BE2C (cell line): Measurements from ENCODE around the gene NLRC3.
"Not testable (repeated sequence)": the region's sequence is repeated elsewhere in the genome, so short reads cannot be mapped to it uniquely, and the experiment has no call there.

Source experiments
- DNase-seq: peaks from one replicate; pipeline ENCODE4 v3.0.0-alpha.2; 2020
- H3K27me3 ChIP-seq: fragments of 250-450 bp; sonication (Bioruptor Pico); 2 replicates; pipeline ENCODE4 v1.5.1; 2020; ENCODE audit warnings: mild to moderate bottlenecking
- H3K36me3 ChIP-seq: fragments of 250-450 bp; sonication (Bioruptor Pico); 2 replicates; pipeline ENCODE4 v1.5.1; 2020; ENCODE audit warnings: mild to moderate bottlenecking
- H3K4me1 ChIP-seq: fragments of 250-450 bp; sonication (Bioruptor Pico); 2 replicates; pipeline ENCODE4 v1.5.1; 2020
- H3K4me3 ChIP-seq: 2 replicates; pipeline ENCODE4 v1.5.1; 2011; ENCODE audit warnings: low read depth, low read length
- H3K9me3 ChIP-seq: fragments of 250-450 bp; sonication (Bioruptor Pico); 2 replicates; pipeline ENCODE4 v1.5.1; 2020
- TF ChIP-seq, protein P1 (sequence below): IDR thresholded peaks from 2 replicates; pipeline ENCODE4 v1.5.1; 2012; ENCODE audit warnings: mild to moderate bottlenecking, low read depth, low read length

The NLRC3 gene

DNA sequence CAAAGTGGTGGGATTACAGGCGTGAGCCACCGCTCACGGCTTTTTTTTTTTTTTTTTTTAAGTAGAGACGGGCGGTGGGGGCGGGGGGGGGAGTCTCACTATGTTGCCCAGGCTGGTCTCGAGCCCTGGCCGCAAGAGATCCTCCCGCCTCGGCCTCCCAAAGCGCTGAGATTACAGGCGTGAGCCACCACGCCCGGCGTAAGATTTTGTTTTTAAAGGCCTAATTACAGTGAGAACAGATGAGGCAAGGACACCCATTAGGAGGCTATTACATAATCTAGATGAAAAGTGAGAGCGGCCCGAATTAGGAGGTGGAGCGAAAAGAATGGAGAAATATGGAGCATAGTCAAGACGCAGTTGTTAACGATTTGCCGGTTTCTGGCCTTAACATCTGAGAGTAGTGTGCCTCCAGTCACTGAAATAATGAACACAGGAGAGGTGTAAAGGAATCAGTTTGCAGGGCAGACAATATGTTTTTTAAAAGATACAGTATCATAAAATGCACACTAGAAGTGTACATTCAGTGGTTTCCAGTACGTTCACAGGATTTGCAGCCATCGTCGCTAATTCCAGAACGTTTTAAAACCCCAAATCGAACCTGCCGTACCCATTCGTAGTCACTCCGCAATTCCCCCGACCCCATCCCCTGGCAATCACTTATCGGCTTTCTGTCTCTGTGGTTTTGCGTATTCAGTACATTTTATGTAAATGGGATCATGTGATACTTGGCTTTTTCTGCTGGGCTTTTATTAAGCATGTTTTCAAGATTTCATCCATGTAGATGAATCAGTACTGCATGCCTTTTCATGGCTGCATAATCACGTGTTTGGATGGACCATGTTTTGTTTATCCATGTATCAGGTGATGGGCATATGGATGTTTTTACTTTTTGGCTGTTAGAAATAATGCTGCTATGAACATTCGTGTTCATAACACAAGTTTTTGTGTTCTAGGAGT lies 35.6 kb upstream of the NLRC3 start:
- TF ChIP-seq, protein P1, sequence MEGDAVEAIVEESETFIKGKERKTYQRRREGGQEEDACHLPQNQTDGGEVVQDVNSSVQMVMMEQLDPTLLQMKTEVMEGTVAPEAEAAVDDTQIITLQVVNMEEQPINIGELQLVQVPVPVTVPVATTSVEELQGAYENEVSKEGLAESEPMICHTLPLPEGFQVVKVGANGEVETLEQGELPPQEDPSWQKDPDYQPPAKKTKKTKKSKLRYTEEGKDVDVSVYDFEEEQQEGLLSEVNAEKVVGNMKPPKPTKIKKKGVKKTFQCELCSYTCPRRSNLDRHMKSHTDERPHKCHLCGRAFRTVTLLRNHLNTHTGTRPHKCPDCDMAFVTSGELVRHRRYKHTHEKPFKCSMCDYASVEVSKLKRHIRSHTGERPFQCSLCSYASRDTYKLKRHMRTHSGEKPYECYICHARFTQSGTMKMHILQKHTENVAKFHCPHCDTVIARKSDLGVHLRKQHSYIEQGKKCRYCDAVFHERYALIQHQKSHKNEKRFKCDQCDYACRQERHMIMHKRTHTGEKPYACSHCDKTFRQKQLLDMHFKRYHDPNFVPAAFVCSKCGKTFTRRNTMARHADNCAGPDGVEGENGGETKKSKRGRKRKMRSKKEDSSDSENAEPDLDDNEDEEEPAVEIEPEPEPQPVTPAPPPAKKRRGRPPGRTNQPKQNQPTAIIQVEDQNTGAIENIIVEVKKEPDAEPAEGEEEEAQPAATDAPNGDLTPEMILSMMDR = no peak
- Histone ChIP-seq H3K9me3 (no peaks in the 10 kb centered on the region), H3K4me1 (no peaks in the 10 kb centered on the region), H3K4me3 (peak overlapping the region; percentile 96), H3K36me3 (no peaks in the 10 kb centered on the region), H3K27me3 (no peaks in the 10 kb centered on the region)
- DNase-seq = no peak

DNA sequence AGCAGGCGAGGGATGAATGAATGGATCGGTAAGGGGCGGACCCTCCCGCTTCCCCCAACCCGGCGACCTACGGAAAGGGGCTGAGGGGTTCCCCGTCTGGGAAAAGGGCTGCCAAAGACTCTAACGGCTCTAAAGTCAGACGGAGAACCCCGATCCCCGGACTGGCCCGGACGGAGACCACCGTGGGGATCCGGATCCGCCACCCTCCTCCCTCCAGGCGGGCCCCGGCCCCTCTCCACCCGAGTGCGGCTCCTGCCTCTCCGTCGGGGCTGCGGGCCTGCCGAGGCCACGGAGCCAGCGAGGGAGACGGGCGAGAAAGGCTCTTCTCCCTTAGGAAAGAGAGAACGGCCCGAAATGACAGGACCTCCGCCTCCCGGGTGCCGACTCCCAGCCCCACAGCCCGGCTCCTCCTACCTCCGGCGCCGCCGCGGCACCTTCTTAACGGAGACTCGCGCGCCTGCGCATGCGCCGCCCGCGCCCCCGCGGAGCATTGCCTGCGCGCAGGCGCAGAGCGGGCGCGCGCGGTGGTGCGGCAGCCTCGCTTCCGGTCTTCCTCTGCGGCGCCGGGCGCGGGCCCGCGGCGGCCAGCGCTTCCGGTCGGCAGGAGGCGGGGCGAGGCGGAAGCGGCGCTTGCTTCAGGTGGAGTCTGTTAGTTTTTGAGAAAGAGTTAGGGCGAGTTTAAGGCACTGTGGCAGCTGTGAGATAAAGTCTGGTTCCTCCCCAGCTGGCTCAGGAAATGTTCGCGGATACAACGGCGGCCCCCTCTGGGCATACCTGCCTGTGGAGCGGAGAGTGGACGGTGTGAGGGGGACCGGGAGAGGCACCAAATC lies 34.2 kb upstream of the NLRC3 start, which contains the start of gene SLX4:
Gene SLX4, minus strand, starts transcription at position 461 of the 830 bp plus-strand sequence. CDS start 2,642 bp downstream, outside the sequence.
- Histone ChIP-seq H3K36me3 (no peaks in the 10 kb centered on the region), H3K4me3 (peak within 1 kb of the TSS; percentile 96), H3K4me1 (no peaks in the 10 kb centered on the region), H3K27me3 (no peaks in the 10 kb centered on the region), H3K9me3 (no peaks in the 10 kb centered on the region)
- TF ChIP-seq, protein P1 = no peak
- DNase-seq = peak; percentile 95

DNA sequence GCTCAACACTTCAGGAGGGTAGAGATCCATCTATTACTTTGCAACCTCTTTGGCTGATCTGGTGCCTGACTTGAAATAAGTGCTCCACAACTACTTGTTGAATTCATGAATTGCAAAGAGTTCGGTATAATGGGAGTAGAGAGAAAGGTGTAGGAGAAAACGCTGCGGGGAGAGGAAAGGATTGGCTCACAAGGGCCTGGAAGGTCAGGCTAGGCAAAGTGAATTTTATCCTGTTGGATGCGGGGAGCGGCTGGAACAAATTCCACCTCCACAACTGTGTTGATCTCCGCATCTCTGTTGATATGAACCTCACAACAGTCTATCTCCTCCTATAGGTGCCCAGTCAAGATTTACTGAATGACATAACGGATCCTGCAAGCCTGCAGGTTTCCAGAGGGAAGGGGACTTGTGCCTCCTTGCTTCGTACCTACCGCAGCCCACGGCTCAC lies 33.5 kb upstream of the NLRC3 start:
- H3K9me3 ChIP-seq = no peaks in the 10 kb centered on the region
- peak overlapping the region; percentile 96 for H3K4me3 ChIP-seq
- DNase-seq = no peak
- H3K4me1 ChIP-seq = no peaks in the 10 kb centered on the region
- no peaks in the 10 kb centered on the region for H3K27me3 ChIP-seq
- H3K36me3 ChIP-seq = no peaks in the 10 kb centered on the region
- TF ChIP-seq, protein P1 = no peak

DNA sequence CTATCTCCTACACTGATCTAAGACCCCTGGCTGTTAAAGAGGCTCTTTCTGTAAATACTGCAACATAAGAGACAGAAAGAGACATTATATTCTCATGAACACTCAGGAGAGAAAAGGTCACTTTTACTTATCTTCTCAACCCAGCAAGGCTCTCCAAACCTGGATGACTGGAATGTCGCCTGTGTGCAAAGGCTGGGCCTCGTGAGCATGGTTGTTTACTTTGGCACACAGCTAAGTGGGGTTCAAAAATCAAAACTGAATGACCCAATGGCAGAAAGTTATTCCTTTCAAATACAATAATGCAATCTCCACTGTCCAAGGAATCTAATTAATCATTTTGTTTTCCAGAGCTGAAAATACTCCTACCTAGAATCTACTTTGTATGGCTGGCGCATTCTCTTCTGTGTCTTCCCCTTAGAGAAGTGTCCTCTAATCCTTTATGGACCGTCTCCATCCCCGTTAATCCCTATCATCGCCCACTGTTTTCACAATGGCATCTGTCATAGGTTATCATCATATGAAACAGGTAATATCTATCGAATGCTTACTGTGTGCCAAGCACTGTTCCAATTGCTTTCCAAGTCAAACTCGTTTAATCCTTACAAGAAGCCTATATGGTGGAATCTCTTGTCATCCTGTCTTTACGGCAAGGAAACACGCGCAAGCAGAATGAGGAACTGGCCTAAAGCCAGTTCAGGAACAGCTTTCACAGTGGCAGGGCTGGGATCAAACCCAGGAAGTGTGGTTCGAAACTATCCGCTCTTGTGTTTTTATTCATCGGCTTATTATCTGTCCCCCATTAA lies 32.9 kb upstream of the NLRC3 start:
- no peaks in the 10 kb centered on the region for H3K27me3 ChIP-seq
- H3K4me3 ChIP-seq = peak overlapping the region; percentile 96
- DNase-seq = no peak
- no peaks in the 10 kb centered on the region for H3K9me3 ChIP-seq
- no peaks in the 10 kb centered on the region for H3K4me1 ChIP-seq
- TF ChIP-seq, protein P1 = no peak
- peaks cover 2% of the 10 kb centered on the region; the same call in 1 of the 2 replicates for H3K36me3 ChIP-seq

DNA sequence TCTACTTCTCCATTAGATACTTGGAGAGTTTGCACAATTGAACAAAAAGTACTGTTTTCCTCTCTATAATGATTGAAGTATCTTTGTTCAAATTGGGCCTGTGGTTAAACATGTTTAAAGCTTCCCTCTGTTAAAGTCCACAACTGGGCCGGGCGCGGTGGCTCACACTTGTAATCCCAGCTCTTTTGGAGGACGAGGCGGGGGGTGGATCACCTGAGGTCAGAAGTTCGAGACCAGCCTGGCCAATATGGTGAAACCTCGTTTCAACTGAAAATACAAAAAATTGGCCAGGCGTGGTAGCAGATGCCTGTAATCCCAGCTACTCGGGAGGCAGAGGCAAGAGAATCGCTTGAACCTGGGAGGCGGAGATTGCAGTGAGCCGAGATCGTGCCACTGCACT lies 31.8 kb upstream of the NLRC3 start:
- H3K36me3 ChIP-seq, DNase-seq, H3K4me1 ChIP-seq, H3K4me3 ChIP-seq, H3K27me3 ChIP-seq, H3K9me3 ChIP-seq: not testable (repeated sequence)

DNA sequence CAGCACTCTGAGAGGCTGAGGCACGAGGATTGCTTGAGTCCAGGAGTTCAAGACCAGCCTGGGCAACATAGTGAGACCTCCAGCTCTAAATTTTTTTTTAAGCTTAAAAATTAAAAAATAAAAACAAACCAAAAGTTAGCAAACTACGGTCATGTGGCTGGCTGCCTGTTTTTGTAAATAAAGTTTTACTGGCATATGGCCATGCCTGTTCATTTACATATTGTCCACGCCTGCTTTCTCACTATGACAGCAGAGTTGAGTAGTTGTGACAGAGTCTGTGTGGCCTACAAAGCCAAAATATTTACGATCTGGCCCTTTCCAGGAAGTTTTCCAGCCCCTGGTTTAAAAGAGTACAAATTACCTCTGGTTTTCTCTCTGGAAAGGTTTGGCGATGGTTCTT lies 30.9 kb upstream of the NLRC3 start:
- TF ChIP-seq, protein P1 = no peak
- DNase-seq = no peak
- H3K4me3 ChIP-seq = no peak overlapping the region
- no peaks in the 10 kb centered on the region for H3K27me3 ChIP-seq
- peaks cover 3% of the 10 kb centered on the region; the same call in 1 of the 2 replicates for H3K36me3 ChIP-seq
- H3K4me1 ChIP-seq = no peaks in the 10 kb centered on the region
- no peaks in the 10 kb centered on the region for H3K9me3 ChIP-seq
